PC-3 (cell line): ENCODE data around the gene TGFBR3L.

Source experiments
- EZH2 ChIP-seq: fragments of 300-600 bp; sonication (generic); IDR thresholded peaks from one replicate; pipeline ENCODE4 v1.6.1; 2017; ENCODE audit warnings: antibody characterized with exemption, mild to moderate bottlenecking, low read length; ENCODE audit not compliant: unreplicated experiment
- EZH2phosphoT487 ChIP-seq: fragments of 300-600 bp; sonication (generic); IDR thresholded peaks from 2 replicates; pipeline ENCODE4 v1.6.1; 2018; ENCODE audit warnings: mild to moderate bottlenecking, antibody characterized with exemption, low read length, borderline replicate concordance
- TF ChIP-seq, protein P1 (sequence below): fragments of 300-600 bp; sonication (generic); conservative IDR thresholded peaks from 2 replicates; pipeline ENCODE4 v1.5.1; 2017; ENCODE audit warnings: antibody characterized with exemption, low read depth, mild to moderate bottlenecking, low read length

DNA sequence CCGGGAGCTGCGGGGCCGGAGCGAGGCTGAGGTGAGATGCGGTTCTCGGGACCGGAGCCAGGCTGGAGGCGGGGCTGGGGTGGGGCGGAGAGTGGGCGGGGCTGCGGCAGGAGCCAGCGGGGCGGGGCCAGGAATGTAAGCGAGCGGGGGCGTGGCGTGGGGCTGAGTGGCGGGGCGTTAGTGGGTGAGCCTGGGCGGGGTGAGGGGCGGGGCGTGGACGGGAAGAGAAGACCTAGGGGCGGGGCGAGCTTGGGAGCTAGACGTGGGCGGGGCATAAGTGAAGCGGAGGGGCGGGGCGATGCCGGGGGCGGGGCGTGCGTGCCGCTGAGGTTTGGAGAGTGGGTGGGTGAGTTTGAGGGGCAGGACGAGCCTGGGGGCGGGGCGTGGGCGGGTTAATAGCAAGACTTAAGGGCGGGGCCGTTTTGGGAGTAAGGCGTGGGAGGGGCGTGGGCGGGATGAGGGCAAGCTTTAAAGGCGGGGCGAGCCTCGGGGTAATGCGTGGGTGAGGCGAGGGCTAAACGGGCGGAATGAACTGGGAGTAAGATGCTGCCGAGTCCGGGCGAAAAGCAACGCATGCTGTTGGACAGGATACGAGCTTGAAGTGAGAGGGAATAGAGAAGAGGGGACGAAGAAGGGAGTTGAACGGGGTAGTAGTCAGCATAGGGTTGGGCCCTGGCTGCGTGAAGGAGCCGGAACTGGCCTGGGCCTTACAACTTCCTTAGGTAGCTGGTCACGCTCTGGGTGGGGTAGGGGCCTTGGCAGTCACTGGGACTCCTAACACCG, 6.1 kb downstream of the TGFBR3L start:
- TF ChIP-seq, protein P1, sequence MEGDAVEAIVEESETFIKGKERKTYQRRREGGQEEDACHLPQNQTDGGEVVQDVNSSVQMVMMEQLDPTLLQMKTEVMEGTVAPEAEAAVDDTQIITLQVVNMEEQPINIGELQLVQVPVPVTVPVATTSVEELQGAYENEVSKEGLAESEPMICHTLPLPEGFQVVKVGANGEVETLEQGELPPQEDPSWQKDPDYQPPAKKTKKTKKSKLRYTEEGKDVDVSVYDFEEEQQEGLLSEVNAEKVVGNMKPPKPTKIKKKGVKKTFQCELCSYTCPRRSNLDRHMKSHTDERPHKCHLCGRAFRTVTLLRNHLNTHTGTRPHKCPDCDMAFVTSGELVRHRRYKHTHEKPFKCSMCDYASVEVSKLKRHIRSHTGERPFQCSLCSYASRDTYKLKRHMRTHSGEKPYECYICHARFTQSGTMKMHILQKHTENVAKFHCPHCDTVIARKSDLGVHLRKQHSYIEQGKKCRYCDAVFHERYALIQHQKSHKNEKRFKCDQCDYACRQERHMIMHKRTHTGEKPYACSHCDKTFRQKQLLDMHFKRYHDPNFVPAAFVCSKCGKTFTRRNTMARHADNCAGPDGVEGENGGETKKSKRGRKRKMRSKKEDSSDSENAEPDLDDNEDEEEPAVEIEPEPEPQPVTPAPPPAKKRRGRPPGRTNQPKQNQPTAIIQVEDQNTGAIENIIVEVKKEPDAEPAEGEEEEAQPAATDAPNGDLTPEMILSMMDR, result no peak
- TF ChIP-seq EZH2 (no peak), EZH2phosphoT487 (no peak)
